Coronary artery (tissue), 2 donors: ENCODE measurements around the gene PPIP5K2.

Source experiments
- DNase-seq: peaks from one replicate; pipeline ENCODE4 v3.0.0-alpha.2; 2017; ENCODE audit warnings: low spot score
- H3K27ac ChIP-seq, 2 donors: fragments of 200-600 bp; sonication (generic); one replicate each; pipeline ENCODE4 v1.5.1; 2016 to 2019
- H3K4me3 ChIP-seq: fragments of 200-600 bp; sonication (generic); 2 replicates; pipeline ENCODE4 v1.5.1; 2016; ENCODE audit warnings: mild to moderate bottlenecking, moderate library complexity
- CTCF ChIP-seq: fragments of 200-600 bp; sonication (generic); IDR thresholded peaks from one replicate; pipeline ENCODE4 v1.5.1; 2019; ENCODE audit warnings: antibody characterized with exemption

The PPIP5K2 gene

GRCh38 chr5:103224118-103224893 lies 104.2 kb downstream of the PPIP5K2 start:
- TF ChIP-seq CTCF = peak; percentile 19
- H3K27ac ChIP-seq = no peak overlapping the region
- H3K4me3 ChIP-seq = no peak overlapping the region
- no peak for DNase-seq

GRCh38 chr5:103224894-103225246 lies 104.8 kb downstream of the PPIP5K2 start:
- TF ChIP-seq CTCF = no peak
- Histone ChIP-seq H3K27ac (no peak overlapping the region), H3K4me3 (no peak overlapping the region)
- no peak for DNase-seq

- no peak for DNase-seq
- no peak for TF ChIP-seq CTCF
- Histone ChIP-seq H3K27ac (no peak overlapping the region), H3K4me3 (no peak overlapping the region)
These were observed 108.0 kb downstream of the PPIP5K2 start for GRCh38 chr5:103228061-103228460.

GRCh38 chr5:103228588-103228987 lies 108.5 kb downstream of the PPIP5K2 start:
- DNase-seq = no peak
- no peak for TF ChIP-seq CTCF
- Histone ChIP-seq H3K27ac (no peak overlapping the region), H3K4me3 (no peak overlapping the region)

- no peak for DNase-seq
- Histone ChIP-seq H3K4me3 (no peak overlapping the region), H3K27ac (no peak overlapping the region)
- TF ChIP-seq CTCF = peak; percentile 69
These were observed 112.4 kb downstream of the PPIP5K2 start for GRCh38 chr5:103232393-103232999.

- no peak overlapping the region for H3K27ac ChIP-seq
- DNase-seq = no peak
- H3K4me3 ChIP-seq = no peak overlapping the region
- no peak for TF ChIP-seq CTCF
These were observed 114.3 kb downstream of the PPIP5K2 start for GRCh38 chr5:103234239-103234975.
